Measurements from ENCODE around the gene AJAP1. TPM values are rescaled to one million over a fixed set of nuclear protein-coding genes. Genes with fewer than 3 reads are reported as not detected.
A peak's percentile ranks its signal among the peaks of the same experiment; 100 is the strongest.

The AJAP1 gene
- polyA plus RNA-seq, 3 donors from 2014 or later, result not detected

DNA sequence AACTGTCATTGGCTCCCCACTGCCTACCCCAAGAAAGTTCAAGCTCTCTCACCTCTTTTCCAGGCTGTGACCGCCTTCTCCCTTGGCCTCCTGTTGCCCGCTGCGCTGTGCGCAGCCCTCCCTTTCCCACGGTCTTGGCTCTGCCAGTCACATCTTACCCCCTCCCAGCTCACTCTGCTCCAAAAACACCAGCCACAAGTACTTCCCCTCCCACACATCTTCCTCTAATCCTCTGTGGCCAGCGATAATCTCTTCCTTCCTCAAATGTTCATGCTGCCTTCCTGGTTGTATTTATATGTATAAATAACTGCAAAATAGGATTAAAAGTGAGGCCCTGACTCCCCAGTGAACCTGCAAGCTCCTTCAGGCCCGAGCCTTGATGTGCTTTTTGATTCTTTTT lies 81.8 kb downstream of the AJAP1 start:
- Mint-ChIP-seq H3K36me3 (no peaks in the 10 kb centered on the region), H3K27ac (no peak overlapping the region), H3K4me1 (no peaks in the 10 kb centered on the region), H3K4me3 (peak overlapping the region in 1 of 5 donors; percentile 4), H3K9me3 (peaks cover 0 to 3% (median 0%) of the 10 kb centered on the region in 6 donors), H3K27me3 (ENCODE audit: low read depth in 3 of 3) (peaks cover 0 to 6% (median 0%) of the 10 kb centered on the region in 3 donors)
- DNase-seq, result no peak

- H3K4me3 Mint-ChIP-seq, result no peak overlapping the region
- no peaks in the 10 kb centered on the region for H3K4me1 Mint-ChIP-seq
- no peak for DNase-seq
- no peaks in the 10 kb centered on the region for H3K36me3 Mint-ChIP-seq
- H3K27me3 Mint-ChIP-seq (ENCODE audit: low read depth in 3 of 3), result peaks cover 0 to 4% (median 0%) of the 10 kb centered on the region in 3 donors
- H3K27ac Mint-ChIP-seq, result no peak overlapping the region
- H3K9me3 Mint-ChIP-seq, result peaks cover 0 to 3% (median 0%) of the 10 kb centered on the region in 6 donors
Observed at GRCh38 chr1:4741876-4742423, 87.5 kb downstream of the AJAP1 start.

- H3K27ac Mint-ChIP-seq, result no peak overlapping the region
- H3K9me3 Mint-ChIP-seq, result peaks cover 0 to 3% (median 0%) of the 10 kb centered on the region in 6 donors
Observed at GRCh38 chr1:4743978-4744750, 89.8 kb downstream of the AJAP1 start.

DNA sequence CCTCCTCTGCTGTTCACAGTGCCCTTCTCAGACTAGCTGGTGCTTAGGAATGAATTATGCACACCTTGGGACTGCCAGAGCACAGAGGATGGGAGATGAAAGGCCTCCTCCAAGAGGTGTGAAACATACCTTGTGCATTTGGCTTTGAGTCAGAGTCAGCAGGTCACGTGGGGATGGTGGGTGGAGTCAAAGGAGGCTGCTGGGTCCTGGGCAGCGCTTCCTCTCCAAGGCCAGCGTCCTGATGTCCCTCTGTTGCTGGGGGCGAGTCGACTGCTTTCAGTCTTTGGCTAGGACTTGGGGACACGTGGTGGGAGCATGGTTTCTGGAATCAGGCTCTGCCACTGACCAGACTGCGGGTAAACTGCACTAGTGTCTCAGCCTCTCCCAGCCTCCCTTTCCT lies 91.2 kb downstream of the AJAP1 start:
- DNase-seq, result no peak
- no peak overlapping the region for H3K27ac Mint-ChIP-seq
- H3K36me3 Mint-ChIP-seq, result no peaks in the 10 kb centered on the region
- H3K4me3 Mint-ChIP-seq, result no peak overlapping the region
- no peaks in the 10 kb centered on the region for H3K27me3 Mint-ChIP-seq (ENCODE audit: low read depth in 3 of 3)
- H3K9me3 Mint-ChIP-seq, result peaks cover 0 to 2% (median 0%) of the 10 kb centered on the region in 6 donors
- no peaks in the 10 kb centered on the region for H3K4me1 Mint-ChIP-seq

More at GRCh38 chr1:4743978-4744750, 89.8 kb downstream of the AJAP1 start:
- H3K4me3 Mint-ChIP-seq, result no peak overlapping the region
- DNase-seq, result no peak
- H3K27me3 Mint-ChIP-seq (ENCODE audit: low read depth in 3 of 3), result no peaks in the 10 kb centered on the region
- H3K4me1 Mint-ChIP-seq, result no peaks in the 10 kb centered on the region
- no peaks in the 10 kb centered on the region for H3K36me3 Mint-ChIP-seq

GRCh38 chr1:4749406-4749805 lies 95.0 kb downstream of the AJAP1 start:
- H3K36me3 Mint-ChIP-seq, result no peaks in the 10 kb centered on the region
- H3K9me3 Mint-ChIP-seq, result peaks cover 0 to 2% (median 0%) of the 10 kb centered on the region in 6 donors
- H3K27me3 Mint-ChIP-seq (ENCODE audit: low read depth in 3 of 3), result peaks cover 1 to 3% (median 2%) of the 10 kb centered on the region in 3 donors
- no peak overlapping the region for H3K27ac Mint-ChIP-seq
- no peaks in the 10 kb centered on the region for H3K4me1 Mint-ChIP-seq
- H3K4me3 Mint-ChIP-seq, result no peak overlapping the region
- DNase-seq, result no peak

DNA sequence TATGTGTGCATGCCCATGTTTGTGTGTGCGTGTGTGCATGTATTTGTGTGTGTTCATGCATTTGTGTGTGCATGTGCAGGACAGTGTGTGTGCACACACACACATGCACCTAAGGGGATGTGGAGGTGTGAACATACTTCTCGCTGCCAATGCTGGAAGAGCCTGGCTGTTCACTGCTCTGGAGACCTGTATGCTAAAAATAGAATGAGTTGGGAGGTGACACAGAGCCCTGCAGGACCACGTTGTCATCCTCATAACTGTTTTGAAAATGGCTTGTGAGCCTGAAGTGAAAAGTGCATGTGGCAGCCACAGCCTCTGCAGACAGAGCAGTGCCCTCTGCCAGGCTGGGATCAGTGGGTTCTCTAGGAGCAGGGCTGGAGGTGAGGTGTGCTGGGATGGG lies 95.8 kb downstream of the AJAP1 start:
- Mint-ChIP-seq H3K4me1 (no peaks in the 10 kb centered on the region), H3K4me3 (no peak overlapping the region), H3K36me3 (no peaks in the 10 kb centered on the region), H3K27me3 (ENCODE audit: low read depth in 3 of 3) (peaks cover 1 to 3% (median 2%) of the 10 kb centered on the region in 3 donors), H3K27ac (no peak overlapping the region), H3K9me3 (peaks cover 0 to 2% (median 0%) of the 10 kb centered on the region in 6 donors)
- DNase-seq, result no peak

- H3K27ac Mint-ChIP-seq, result no peak overlapping the region
- peaks cover 1 to 3% (median 2%) of the 10 kb centered on the region in 3 donors for H3K27me3 Mint-ChIP-seq (ENCODE audit: low read depth in 3 of 3)
- H3K36me3 Mint-ChIP-seq, result no peaks in the 10 kb centered on the region
- H3K4me1 Mint-ChIP-seq, result no peaks in the 10 kb centered on the region
- H3K9me3 Mint-ChIP-seq, result peaks cover 0 to 2% (median 0%) of the 10 kb centered on the region in 6 donors
- H3K4me3 Mint-ChIP-seq, result no peak overlapping the region
- no peak for DNase-seq
Observed at GRCh38 chr1:4752059-4752458, 97.7 kb downstream of the AJAP1 start.

- no peaks in the 10 kb centered on the region for H3K4me1 Mint-ChIP-seq
Observed at GRCh38 chr1:4754816-4755215, 100.4 kb downstream of the AJAP1 start.

DNA sequence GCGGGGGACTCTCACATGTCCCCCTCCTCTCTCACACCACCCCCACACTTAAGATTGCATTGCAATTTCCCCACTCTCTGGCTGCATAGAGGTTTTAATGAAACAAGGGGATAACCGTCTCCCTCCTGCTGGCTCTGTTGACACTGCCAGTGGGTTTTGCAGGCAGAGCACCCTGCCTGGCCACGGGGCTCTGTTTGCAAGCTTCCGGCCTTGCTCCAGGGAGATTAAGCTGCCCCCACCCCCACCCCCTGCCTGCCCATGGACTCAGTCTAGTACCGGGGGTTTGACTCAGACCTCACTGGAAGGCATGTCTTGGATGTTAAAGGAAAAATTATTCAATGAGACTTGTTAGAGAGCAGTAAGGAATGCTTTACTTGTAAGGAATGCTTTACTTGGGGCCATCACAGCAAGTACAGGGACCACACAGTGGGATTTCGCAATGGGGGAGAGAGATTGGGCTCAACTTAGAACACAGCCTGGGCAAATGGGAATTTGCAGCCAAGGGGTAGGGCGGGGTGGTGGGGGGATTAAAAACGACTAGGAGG lies 101.0 kb downstream of the AJAP1 start:
- peaks cover 4 to 5% (median 5%) of the 10 kb centered on the region in 3 donors for H3K27me3 Mint-ChIP-seq (ENCODE audit: low read depth in 3 of 3)
- H3K4me1 Mint-ChIP-seq, result no peaks in the 10 kb centered on the region
- H3K9me3 Mint-ChIP-seq, result peaks cover 0 to 2% (median 0%) of the 10 kb centered on the region in 6 donors
- no peak for DNase-seq
- no peak overlapping the region for H3K27ac Mint-ChIP-seq
- H3K4me3 Mint-ChIP-seq, result no peak overlapping the region
- H3K36me3 Mint-ChIP-seq, result no peaks in the 10 kb centered on the region

More at GRCh38 chr1:4754816-4755215, 100.4 kb downstream of the AJAP1 start:
- H3K27ac Mint-ChIP-seq, result no peak overlapping the region
- no peak for DNase-seq
- H3K27me3 Mint-ChIP-seq (ENCODE audit: low read depth in 3 of 3), result peaks cover 4 to 5% (median 5%) of the 10 kb centered on the region in 3 donors
- no peaks in the 10 kb centered on the region for H3K36me3 Mint-ChIP-seq
- peaks cover 0 to 2% (median 0%) of the 10 kb centered on the region in 6 donors for H3K9me3 Mint-ChIP-seq
- no peak overlapping the region for H3K4me3 Mint-ChIP-seq

DNA sequence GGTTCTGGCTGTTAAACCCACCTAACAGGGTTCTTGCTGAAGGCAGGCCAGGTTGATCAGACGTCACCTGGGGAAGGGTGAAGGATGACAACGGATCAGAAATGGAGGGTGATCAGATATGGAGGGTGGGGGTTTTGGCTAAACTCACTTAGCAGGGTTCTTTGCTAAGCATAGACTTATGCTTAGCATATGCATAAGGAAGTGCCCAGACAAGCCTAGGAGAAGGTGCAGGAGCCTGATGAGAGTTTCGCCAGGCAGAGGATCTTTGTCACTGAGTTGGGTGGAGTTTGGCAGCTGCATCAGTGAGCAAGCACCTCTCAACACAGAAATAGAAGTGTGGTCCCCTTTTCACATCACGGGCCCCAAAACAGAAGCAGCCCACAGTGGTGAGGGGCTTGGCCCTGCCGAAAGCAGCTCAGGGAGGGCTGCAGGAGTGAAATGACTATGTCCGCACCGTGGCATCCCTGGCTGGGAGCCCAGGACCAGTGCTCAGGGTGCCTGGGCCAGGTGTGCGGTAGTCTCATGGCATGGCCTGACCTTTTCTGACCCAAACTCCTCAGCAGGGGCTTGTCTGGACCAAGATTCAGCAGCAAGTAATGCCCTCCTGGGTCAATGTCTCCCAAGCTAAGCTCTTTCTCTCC lies 101.6 kb downstream of the AJAP1 start:
- Mint-ChIP-seq H3K27me3 (ENCODE audit: low read depth in 3 of 3) (peaks cover 4 to 5% (median 5%) of the 10 kb centered on the region in 3 donors), H3K4me1 (no peaks in the 10 kb centered on the region), H3K27ac (no peak overlapping the region), H3K9me3 (peaks cover 0 to 2% (median 0%) of the 10 kb centered on the region in 6 donors), H3K4me3 (no peak overlapping the region), H3K36me3 (no peaks in the 10 kb centered on the region)
- DNase-seq, result no peak

DNA sequence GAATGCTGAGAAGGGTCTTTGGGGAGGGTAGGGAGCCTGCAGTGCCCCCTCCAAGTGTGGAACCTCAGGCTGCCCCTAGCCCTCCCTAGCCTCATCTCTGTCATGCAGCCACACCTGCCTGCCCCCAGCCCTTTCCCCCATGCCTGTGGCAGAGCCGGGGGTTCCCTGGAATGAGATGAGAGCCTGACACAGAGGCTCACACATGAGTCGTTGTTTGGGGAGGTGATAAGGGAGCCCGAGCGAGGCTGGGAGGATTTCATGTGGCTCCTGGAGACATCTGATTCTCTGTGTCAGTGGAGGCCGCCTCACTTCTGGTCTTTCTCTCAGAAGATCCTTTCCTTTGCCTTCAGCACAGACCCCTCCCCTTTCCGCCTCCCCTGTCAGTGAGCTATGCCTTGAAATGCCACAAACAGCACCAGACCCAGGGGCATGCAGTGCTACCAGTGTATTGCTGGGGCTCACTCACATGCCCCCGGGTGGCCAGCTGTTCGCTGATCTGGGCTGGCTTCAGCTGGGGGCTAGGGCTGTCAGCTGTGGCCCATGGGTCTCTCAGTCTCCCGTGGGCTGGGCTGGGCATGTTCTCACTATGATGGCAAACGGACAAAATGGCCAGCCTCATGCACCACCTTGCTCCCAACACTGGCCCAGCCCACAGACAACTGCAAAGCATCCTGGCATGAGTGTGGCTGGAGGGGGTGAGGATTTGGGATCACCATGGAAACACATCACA lies 102.6 kb downstream of the AJAP1 start:
- Mint-ChIP-seq H3K27me3 (ENCODE audit: low read depth in 3 of 3) (peaks cover 4 to 7% (median 5%) of the 10 kb centered on the region in 3 donors), H3K36me3 (no peaks in the 10 kb centered on the region), H3K27ac (no peak overlapping the region), H3K4me1 (no peaks in the 10 kb centered on the region), H3K4me3 (no peak overlapping the region), H3K9me3 (no peaks in the 10 kb centered on the region)
- DNase-seq, result no peak

- Mint-ChIP-seq H3K4me3 (no peak overlapping the region), H3K9me3 (no peaks in the 10 kb centered on the region), H3K4me1 (no peaks in the 10 kb centered on the region), H3K27ac (no peak overlapping the region), H3K36me3 (no peaks in the 10 kb centered on the region), H3K27me3 (ENCODE audit: low read depth in 3 of 3) (peaks cover 2 to 6% (median 4%) of the 10 kb centered on the region in 3 donors)
- no peak for DNase-seq
Observed at GRCh38 chr1:4759671-4760070, 105.3 kb downstream of the AJAP1 start.

- DNase-seq, result no peak
- peaks cover 2 to 6% (median 4%) of the 10 kb centered on the region in 3 donors for H3K27me3 Mint-ChIP-seq (ENCODE audit: low read depth in 3 of 3)
- H3K27ac Mint-ChIP-seq, result no peak overlapping the region
- H3K4me1 Mint-ChIP-seq, result no peaks in the 10 kb centered on the region
- no peak overlapping the region for H3K4me3 Mint-ChIP-seq
- H3K36me3 Mint-ChIP-seq, result no peaks in the 10 kb centered on the region
- H3K9me3 Mint-ChIP-seq, result no peaks in the 10 kb centered on the region
Observed at GRCh38 chr1:4760088-4760487, 105.7 kb downstream of the AJAP1 start.
